Measurements from ENCODE around the gene XRCC3.
"Not testable (repeated sequence)": the region's sequence is repeated elsewhere in the genome, so short reads cannot be mapped to it uniquely, and the experiment has no call there.

XRCC3 gene

DNA sequence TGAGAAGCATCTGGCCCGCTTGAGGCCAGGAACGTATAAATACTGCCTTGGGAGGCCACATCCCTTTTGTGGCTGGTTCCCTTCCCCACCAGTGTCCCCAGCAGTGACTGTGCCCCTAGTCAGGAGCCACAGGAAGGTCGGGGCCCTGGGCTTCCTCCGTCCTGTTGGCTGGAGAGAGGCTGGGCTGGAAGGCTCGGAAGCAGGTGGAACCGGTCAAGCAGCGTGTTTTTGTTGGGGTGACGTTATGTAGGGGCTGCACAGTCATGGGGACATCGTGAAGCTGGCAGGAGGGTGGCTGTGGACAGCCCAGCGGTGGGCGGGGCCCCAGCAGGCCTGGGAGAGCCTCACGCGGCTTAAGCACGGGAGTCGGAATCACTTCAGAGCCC, 10.1 kb downstream of the XRCC3 start:
- no peak for DNase-seq

DNA sequence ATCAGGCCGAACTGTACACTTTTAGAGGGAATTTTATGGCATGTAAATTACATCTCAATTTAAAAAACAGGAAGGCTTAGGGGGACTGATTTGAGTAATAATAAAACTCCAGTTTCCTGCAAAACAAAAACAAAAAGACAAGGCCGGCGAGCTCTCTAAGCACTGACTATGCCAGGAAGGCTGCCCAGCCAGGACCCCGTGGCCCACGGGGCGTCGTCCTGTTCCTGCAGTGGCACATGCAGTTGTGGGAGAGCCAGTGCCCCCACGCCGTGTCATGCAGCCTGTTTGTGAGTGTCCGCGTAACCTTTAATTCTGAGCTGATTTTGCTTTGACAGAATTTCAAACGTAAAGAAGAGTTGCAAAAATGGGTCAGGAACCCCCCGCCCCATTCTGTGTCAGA, 10.5 kb downstream of the XRCC3 start:
- DNase-seq, result no peak

DNA sequence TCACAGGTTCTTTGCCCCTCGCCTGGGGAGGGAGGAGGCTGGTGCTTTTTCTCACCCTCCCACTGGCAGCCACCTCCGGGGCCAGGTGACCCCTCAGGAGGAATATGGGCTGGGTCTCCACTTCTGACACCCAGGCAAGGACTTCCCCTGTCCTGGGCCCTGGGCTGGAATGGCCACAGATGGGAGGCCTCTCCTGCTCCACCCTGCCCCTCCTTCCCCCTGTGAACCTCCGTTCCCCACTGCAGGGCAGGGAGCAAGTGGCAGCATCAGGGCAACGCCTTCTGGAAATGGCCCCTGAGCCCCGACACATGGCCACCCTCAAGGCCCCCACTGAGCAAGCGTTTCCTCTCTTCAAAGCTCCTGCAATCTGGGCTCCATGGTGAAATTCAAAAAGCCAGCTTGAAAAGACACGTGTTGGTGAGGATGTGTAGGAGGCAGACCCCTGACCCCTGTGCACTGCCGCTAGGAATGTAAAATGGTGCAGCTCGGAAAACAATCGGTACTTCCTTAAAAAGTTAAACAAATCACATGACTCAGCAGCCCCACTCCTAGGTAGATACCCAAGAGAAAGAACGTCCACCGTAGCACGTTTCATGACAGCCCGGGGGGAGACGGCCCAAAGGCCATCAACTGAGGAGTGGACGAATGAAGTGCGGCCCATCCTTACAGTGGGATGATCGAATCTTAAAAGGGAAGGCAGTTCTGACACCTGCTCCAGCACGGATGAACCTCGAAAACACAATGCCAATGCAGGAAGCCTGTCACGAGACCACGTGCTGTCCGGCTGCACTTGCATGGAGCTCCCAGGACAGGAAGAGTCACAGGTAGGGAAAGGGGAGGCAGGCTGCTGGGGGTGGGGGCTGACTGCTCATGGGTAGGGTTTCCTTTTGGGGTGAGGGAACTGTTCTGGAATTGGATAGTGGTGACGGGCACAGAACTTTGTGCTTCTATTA, 11.5 kb downstream of the XRCC3 start:
- no peak for DNase-seq

DNA sequence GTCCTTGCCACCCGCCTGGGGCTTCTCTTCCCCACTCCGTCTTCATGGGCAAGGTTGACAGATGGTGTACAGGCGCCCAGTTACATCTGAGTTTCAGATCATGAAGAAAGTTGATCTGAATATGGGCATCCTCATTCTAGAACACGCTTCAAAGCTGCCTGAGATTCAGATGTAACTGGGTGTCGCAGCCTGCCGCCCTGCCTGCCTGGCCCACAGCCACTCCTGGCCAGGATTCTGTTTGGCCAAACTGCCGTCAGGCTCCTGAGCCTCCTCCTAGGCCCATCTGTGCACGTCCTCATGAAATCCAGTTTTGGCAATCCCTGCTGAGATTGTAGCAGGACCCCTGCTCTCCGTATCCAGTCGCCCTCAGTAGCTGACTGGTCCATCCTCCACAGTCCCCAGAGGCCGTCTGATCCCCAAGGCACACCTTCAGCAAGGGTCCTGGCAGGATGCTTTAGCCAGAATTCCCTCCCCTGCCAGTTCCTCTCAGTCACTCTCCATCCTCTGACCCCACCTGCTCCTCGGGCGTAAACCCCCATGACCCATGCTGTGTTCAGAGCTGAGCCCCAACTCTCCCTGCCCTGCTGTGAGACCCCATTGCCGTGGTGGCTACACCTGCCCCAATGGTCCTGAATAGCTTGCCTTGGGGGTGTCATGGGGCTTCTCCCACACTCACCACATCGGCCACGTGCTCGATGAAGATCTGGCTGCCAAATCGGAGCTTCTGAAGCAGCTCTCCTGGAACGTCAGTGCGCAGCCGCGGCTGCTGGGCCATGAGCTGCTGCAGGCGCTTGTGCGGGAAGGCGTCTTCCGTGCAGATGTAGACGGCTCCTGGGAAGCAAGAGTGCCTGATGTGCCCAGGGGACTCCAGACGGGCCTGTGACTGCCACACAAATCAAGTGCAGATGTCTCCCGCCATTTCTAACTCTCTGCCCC, 12.5 kb downstream of the XRCC3 start:
- no peak for DNase-seq

DNA sequence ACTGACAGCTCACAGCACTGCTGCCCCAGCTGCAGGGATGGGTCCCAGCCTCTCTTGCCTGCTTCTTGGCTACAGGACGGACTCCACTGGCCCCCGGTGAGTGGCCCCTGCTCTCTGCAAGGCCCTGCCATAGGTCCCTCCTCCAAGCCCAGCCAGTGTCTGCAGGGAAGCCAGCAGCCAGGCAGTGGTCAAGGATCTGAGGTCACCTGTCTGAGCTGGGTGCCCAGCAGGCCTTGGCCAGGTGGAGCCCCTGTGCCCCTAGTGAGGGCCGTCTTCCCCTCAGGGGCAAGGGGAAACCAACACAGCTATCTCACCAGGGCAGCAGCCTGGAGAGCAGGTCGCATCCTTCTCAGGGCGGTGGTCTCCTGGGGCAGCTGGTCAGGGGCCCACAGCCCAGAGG, 13.2 kb downstream of the XRCC3 start:
- DNase-seq, result no peak

DNA sequence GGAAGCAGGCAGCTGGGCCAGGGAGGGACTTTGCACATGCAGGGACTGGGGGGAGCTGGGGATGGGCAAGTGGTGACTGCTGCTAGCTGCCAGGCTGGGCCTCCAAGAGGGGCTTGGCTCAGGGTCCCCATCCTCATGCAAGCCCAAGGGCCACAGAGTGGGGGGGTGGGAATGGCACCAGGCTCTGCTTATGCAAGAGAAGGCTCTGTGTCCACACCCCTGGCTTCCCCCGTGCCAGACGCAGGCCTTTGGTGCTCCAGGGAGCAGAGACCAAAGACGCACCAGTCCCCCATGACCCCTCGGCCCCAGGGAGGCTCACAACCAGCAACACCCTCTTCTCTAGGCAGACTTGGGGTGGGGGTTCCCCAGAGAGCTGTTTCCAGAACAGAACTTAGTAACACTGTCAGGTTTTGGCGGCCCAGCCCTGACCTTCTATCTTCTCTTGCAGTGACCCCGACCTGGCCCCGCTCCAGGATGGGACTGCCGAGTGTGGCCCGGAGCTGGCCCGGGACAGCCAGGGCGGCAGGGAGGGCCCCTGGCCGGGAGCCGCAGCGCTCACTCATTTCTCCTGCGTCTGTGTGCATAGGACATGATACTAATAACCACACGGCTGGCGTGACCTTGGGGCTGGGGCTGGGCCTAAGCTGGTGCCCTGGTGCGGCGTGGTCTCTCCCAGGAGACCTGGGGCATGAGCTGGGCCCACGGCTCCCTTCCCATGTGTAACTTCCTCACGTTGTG, 14.3 kb downstream of the XRCC3 start:
- DNase-seq, result no peak

DNA sequence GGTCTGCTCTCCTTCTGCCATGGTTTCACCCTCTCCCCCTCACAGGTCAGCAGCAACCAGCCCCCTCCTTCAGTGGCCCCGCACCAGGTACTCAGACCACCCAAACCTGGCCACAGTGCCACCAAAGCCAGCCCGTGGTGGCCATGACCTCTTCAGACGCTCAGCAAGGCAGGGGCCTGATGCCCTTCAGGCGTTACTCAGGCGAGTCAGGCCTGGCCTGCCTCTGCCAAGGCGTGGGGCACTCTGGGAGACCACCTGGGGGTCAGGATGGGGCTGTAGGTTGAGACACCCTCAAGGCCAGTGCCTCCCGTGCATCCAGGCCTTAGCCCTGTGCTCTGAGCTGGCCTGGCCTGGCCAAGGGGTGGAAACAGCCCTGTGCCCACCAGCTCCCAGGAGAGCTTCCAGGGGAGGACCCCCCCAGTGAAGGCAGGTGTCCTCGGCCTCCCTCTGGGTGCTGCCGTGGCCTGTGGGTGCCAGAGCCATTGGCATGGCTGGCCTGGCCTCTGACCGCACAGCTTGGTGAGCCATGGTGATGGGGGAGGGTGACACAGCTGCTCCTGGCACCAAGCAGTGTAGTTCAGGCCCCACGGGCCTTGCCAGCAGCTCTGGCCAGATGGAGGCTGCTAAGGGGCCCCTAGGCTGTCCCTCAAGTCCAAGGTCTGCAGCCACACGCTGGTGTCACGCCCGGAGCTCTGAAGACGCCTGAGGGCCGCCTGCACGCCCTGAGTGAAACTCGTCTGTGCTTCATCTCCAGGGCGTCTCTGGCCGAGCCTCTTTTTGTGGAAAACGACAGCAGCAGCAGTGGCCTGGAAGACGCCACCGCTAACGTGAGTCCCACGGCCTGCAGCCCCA, 15.1 kb downstream of the XRCC3 start:
- DNase-seq, result no peak

DNA sequence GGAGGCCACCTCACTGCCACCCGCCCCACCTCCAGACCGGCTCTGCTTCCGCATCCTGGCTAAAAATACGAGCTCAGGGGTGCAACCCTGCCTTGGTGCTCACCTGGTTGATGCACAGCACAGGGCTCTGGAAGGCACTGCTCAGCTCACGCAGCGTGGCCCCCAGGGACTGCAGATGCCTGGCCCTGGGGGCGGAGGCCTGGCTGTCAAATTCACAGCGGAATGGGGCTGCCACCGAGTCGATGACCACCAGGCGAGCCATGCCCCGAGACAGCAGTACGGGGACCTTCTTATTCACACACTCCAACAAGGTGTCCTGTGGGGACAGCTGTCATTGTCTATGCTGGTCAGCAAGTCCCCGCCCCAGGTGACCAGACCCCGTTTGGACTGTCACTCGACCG, 16.0 kb downstream of the XRCC3 start:
- DNase-seq, result no peak

DNA sequence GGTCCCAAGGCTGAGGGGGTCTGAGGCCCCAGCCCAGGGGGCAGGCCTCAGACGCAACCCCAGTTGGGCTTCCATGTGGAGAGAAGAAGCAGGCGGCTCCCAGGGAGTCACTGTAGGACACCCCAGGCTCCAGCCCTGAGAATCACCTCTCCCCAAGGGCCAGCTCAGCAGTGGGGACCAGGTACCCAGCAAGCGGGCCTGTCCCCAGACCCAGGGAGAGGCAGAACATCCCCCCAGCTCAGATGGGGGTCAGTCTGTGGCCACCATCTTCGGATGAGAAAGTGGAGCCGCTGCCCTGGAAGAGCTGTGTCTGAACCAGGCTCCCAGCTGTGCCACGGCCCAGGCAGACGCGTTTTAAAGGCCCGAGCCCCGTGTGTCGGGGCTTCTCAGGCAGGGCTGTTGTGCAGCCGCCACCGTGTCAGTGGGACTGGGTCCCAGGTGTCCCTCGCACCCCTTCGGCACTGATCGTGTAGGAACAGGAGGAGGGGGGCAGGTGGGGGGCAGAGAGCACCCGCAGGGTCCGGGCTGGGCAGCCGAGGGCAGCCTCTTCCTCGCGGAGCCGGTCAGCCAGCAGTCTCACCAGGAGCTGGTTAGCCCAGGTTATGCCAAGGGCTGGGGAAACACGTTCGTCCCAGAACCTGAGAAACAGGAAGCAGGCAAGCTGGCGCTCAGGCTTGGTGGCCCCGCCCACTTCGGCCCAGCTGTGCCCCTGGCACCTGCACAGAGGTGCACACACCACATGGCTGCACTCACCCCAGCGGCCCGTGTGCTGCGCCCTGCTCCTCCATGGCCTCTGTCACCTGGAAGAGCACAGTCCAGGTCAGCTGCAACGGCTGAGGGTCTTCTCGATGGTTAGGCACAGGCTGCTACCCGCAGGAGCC, 16.6 kb downstream of the XRCC3 start:
- DNase-seq, result no peak

DNA sequence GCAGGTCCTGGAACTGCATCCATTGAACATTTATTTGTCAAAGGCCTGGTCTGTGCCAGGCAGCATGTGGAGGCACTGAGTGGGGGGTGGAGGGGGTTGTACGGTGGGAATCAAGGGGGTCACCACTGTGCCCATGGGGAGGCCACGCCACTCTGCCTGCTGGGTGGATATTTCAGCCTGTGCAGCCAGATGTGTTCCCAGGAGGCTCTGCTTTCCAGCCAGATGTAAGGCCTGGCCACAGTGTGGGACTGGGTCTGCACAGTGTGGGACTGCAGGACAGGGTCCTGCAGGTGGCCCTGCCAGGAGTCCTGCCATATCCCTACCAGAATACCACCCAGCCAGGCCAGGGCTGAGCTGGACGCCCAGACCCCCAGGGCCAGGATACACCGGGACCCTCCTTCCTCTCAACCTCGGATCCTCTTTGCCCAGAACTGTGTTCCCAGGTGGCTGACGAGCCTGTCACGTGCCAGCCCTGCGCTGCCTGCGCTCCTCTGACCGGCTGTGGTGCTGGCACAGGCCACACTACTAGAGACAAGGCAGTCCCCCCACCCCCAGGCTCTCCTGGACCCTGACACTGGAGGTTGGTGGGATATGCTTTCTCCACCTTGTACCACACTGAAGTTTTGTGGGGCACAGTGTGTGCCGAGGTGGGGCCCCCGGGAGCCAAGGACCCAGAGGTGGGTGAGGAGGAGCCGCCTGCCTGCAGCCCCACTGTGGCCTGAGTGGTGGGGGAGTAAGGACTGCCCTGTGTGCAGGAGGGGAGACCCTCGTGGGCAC, 17.5 kb downstream of the XRCC3 start:
- DNase-seq, result no peak

DNA sequence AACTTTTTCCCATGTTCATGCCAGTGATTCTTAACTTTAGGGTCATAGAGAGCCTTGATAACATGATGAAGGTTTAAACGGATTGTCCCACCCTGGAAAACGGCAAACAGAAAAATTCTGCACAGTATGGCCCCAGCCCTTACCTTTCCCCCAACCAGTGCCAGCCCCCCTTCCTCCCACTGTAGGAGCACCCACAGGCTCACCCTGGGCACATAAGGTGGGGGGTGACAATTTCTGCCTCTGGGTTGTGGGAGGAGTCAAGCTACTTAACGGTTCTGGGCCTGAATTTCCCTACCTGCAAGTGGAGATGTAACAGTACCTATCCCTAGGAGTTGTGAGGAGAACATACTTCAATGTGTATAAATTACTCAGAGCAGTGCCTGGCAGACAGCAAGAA, 18.0 kb downstream of the XRCC3 start:
- DNase-seq, result no peak

DNA sequence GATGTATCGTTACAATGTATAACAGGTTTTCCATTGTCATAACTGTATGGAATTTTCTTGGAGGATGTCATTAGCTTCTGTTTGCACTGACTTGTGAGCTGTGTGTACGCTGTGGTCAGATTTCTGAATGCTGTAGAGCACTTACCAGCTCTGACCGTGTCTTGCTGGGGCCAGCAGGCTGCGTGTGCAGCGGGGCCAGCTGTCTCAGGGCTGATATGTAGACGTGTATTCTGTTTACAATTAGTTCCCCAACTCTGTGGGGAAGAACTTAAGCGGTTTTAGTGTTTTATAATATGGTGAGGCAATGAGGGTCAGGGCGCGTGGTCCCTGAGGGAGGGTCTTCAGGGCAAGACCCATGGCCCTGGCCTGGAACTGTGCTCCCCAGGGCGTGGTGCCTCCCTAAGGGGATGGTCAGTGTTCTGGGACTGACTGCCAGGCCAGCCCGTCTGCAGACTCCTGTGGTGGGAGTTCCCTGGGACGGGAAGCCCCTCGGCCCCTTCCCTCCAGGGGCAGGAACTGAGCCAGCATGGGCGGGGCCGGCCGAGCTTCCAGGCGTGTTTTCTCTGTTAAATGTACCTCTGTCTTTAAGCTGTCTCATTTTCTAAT, 18.7 kb downstream of the XRCC3 start:
- peak; percentile 15 for DNase-seq

DNA sequence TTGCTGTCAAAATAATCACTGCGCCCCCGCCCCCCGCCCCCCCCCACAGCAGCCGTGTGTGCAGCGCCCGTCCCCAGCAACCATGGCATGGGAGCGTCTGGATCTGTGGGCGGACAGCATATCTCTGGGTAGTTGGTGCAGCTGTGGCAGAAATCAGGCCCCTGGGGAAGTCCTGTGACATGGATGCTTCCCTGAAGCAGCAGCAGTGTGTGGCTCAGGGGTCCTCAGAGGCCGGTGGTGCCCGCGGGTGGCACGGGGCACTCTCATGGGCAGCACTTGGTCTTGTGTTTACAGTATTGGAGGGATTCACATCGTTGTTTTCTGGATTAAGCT, 19.2 kb downstream of the XRCC3 start:
- DNase-seq, result no peak

DNA sequence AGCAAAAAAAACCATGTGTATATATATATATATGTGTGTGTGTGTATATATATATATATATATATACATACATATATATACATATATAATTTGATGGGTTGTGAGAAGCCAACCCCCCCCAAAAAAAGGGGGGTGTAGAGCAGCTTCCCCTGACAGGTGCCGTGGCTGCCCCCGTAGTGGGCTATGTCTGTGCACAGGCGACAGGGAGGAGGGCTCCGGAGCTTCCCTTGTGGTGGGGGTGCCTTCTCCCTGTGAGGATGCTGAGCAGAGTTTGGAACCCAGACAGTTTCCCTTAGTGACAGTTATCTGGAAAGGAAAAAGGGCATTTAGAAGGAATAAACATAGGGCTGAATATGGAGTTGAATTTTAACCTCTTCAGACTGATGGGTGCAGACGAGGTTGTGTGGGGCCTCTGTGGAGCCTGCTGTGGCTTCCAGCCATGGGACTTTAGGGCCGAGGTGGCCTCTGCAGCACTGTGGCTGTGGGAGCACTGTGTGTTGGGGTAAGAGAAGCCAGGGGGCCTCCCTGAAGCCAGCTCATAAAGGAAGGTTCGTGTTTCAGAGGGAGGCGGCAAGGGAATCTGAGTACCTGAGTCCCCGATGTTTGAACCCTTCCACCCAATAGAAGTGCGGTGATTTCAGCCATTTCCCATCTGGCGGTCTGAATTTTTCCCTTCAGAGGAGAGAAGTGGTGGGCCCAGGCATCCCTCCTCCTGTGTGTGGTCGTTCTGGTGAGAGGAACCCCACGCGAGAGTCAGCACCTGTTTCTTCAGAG, 19.8 kb downstream of the XRCC3 start:
- no peak for DNase-seq

DNA sequence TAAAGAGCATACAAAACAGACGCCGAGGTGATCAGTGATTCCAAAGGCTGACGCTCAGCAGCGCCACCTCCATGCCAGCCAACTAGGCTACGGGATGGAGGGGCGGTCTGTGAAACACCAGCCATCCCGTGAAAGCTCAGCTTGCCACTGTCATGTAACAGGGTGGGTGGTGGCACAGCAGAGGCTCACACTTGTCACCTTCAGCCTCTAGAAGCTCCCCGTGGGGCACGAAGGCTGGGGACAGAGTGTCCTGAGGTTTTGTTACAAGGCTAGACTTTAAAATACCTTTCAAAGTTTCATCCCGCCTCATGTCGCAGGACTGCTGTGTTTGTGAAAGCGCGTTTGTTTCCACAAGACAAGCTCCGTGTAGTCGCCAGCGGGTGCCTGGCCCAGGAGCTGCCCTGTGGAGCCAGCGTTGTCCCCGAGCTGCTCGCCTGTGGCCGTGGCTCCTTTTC, 20.7 kb downstream of the XRCC3 start:
- DNase-seq, result no peak

DNA sequence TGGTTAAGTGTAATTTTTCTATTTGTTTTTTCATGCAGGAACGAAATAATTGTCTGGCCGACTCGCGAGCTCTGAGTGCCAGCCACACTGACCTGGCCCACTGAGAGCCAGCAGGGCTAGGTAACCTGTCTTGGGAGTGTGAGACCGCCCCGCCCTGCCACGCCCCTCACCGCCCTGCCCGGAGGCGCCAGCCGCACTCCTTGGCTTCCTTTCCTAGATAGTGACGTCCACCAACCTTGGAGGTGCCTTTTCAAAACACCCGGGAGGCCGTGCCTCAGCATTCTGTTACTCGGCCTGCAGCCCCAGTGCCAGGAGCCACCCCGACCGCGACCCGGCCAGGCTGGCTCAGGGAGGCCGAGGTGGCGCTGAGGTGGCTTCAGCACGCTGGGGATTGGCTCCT, 21.7 kb downstream of the XRCC3 start:
- DNase-seq, result no peak

DNA sequence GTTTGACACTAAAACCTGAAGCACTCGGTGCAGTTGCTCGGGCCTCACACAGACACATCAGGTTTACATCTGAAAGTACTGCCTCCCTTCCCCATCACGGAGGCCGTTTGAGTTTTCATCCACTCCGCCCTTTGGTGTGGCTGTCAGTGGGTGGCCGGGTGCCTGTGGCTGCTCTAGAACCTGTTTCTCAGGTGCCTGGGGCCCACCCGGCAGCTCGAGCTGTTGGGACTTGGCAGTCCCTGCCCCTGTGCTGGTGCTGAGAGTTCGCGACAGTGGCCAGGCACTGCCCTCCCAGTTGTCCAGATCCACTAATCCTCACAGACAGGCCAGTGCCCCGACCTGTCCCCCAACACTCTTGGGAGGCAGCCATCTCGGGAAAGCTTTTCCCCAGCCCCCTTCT, 22.4 kb downstream of the XRCC3 start:
- DNase-seq, result no peak

DNA sequence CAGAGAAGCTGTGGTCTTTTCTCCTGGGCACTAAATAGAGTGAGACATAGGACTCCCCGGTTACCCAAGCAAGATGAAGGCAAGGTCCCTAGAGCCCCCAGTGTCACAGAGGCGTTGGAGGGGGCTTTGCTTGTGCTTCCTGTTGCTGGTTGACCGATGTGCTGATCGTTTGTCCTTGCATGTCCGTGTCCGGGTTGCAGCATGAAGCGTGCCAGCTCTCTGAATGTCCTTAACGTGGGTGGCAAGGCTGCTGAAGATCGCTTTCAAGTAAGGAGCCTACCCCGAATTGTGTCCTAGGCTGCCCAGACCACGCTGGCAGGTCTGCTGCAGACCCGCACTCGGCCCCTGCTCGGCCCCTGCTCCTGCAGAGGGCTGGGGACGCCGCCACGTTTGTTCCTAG, 23.1 kb downstream of the XRCC3 start:
- no peak for DNase-seq

DNA sequence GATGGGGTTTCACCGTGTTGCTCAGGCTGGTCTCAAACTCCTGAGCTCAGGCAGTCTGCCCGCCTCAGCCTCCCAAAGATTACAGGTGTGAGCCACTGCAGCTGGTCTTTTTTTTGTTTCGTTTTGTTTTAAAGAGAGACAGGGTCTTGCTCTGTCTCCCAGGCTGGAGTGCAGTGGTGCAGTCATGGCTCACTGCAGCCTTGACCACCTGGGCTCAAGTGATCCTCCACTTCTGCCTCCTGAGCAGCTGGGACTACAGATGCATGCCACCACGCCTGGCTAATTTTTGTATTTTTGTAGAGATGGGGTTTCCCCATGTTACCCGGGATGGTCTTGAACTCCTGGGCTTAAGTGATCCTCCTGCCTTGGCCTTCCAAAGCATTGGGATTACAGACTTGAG, 23.6 kb downstream of the XRCC3 start:
- DNase-seq, result not testable (repeated sequence)
